PC-3 (cell line): Measurements from ENCODE around the gene PON1.

Source experiments
- CTCF ChIP-seq: fragments of 300-600 bp; sonication (generic); conservative IDR thresholded peaks from 2 replicates; pipeline ENCODE4 v1.5.1; 2017; ENCODE audit warnings: antibody characterized with exemption, low read depth, mild to moderate bottlenecking, low read length
- EZH2 ChIP-seq: fragments of 300-600 bp; sonication (generic); IDR thresholded peaks from one replicate; pipeline ENCODE4 v1.6.1; 2017; ENCODE audit warnings: antibody characterized with exemption, mild to moderate bottlenecking, low read length; ENCODE audit not compliant: unreplicated experiment
- EZH2phosphoT487 ChIP-seq: fragments of 300-600 bp; sonication (generic); IDR thresholded peaks from 2 replicates; pipeline ENCODE4 v1.6.1; 2018; ENCODE audit warnings: mild to moderate bottlenecking, antibody characterized with exemption, low read length, borderline replicate concordance

GRCh38 chr7:95322396-95322795 is 1.9 kb downstream of the PON1 start:
- TF ChIP-seq CTCF, result no peak
- no peak for TF ChIP-seq EZH2
- no peak for TF ChIP-seq EZH2phosphoT487
